Suprapubic skin (tissue), 4 donors: ENCODE measurements around the gene FNDC3A. TPM values are rescaled to one million over a fixed set of nuclear protein-coding genes. Genes with fewer than 3 reads are reported as not detected.
A peak's percentile ranks its signal among the peaks of the same experiment; 100 is the strongest.

ENCODE experiments used
- DNase-seq, 2 donors: peaks; one replicate each; pipeline ENCODE4 v3.0.0-alpha.2; 2019; ENCODE audit warnings: low spot score in 2 of 2
- H3K27ac ChIP-seq: fragments of 200-600 bp; sonication (generic); one replicate; pipeline ENCODE4 v1.5.1; 2019
- H3K27me3 ChIP-seq: fragments of 200-600 bp; sonication (generic); one replicate; pipeline ENCODE4 v1.5.1; 2019
- H3K36me3 ChIP-seq: fragments of 200-600 bp; sonication (generic); one replicate; pipeline ENCODE4 v1.5.1; 2019
- H3K4me1 ChIP-seq: fragments of 200-600 bp; sonication (generic); one replicate; pipeline ENCODE4 v1.5.1; 2019
- H3K4me3 ChIP-seq: fragments of 200-600 bp; sonication (generic); one replicate; pipeline ENCODE4 v1.5.1; 2019; ENCODE audit warnings: mild to moderate bottlenecking
- H3K9me3 ChIP-seq: fragments of 200-600 bp; sonication (generic); one replicate; pipeline ENCODE4 v1.5.1; 2019
- EP300 ChIP-seq: sonication (generic); formaldehyde crosslinking; IDR thresholded peaks from one replicate; pipeline ENCODE4 v1.6.1; 2017; ENCODE audit warnings: antibody characterized with exemption
- POLR2A ChIP-seq, 2 donors: fragments of 450-650 bp; IDR thresholded peaks; one replicate each; pipeline ENCODE4 v1.6.1; 2017; ENCODE audit warnings: antibody characterized with exemption in 2 of 2, mild to moderate bottlenecking in 2 of 2, moderate library complexity in 2 of 2
- POLR2AphosphoS5 ChIP-seq, 3 donors: sonication (generic); formaldehyde crosslinking; IDR thresholded peaks; one replicate each; pipeline ENCODE4 v1.6.1; 2017; ENCODE audit warnings: antibody characterized with exemption in 3 of 3
- WGBS: methylation state at CpG from one replicate; pipeline ENCODE4 v1.1.5; 2018; 5-methylcytosine and 5-hydroxymethylcytosine counted together
- total RNA-seq, 4 donors: library from RNA; depleted of rRNA; stranded (reverse); fragments of >200 nt; gene quantifications; one replicate each; pipeline ENCODE4 v1.1.0, GENCODE V29; 2016
- TF ChIP-seq, protein P1 (sequence below), 2 donors: fragments of 200-600 bp in 1 of 2; fragments of 450-650 bp in 1 of 2; sonication (generic) in 1 of 2; IDR thresholded peaks; one replicate each; pipeline ENCODE4 v1.5.1; 2016 to 2019; ENCODE audit warnings: antibody characterized with exemption in 2 of 2, mild to moderate bottlenecking in 1 of 2, moderate library complexity in 1 of 2

The FNDC3A gene
- total RNA-seq: 10 to 100 TPM; 19.9 to 30.7 (median 24.9) TPM

DNA sequence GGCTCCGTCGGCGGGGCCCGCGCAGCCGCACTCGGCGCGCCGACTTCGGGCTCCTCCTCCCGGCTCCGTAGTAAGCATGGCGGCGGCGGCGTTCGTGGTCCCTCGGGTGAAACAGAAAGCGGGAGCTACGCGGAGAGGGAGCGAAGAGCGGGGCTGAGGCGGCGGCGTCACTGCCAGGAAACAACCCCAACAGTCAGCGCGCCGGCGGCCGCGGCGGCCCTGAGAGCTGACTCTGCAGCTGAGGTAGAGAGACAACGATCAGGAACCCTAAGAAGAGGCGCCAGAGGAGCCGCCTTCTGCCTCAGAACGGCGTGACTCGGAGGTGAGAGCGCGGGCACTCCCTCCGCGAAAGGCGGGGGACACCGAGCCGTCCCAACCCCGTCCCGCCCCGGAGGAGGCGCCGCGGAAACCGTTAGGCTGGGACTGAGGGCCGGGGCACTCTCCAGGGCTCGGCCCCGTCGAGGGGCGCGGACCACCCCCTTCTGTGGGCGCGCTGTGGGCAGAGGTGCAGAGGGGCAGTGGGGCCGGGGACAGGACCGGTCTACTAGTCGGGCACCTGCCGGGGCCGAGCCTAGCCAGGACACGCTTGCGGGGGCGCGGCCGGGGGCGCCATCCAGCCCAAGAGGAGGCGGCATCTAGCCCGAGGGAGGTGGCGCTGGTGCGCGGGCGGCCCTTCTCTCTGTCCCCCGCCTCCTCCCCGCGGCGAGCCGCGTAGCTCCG is at the start of gene FNDC3A:
FNDC3A (plus strand) TSS at position 57 of the 720 bp plus-strand sequence. CDS start 30,279 bp downstream, outside the sequence.
- TF ChIP-seq POLR2AphosphoS5 (IDR thresholded peaks at IDR 0.05) (peak in 1 of 3 donors; percentile 3), EP300 (no peak), POLR2A (IDR thresholded peaks at IDR 0.05) (peak; percentile 14 to 40)
- TF ChIP-seq, protein P1, sequence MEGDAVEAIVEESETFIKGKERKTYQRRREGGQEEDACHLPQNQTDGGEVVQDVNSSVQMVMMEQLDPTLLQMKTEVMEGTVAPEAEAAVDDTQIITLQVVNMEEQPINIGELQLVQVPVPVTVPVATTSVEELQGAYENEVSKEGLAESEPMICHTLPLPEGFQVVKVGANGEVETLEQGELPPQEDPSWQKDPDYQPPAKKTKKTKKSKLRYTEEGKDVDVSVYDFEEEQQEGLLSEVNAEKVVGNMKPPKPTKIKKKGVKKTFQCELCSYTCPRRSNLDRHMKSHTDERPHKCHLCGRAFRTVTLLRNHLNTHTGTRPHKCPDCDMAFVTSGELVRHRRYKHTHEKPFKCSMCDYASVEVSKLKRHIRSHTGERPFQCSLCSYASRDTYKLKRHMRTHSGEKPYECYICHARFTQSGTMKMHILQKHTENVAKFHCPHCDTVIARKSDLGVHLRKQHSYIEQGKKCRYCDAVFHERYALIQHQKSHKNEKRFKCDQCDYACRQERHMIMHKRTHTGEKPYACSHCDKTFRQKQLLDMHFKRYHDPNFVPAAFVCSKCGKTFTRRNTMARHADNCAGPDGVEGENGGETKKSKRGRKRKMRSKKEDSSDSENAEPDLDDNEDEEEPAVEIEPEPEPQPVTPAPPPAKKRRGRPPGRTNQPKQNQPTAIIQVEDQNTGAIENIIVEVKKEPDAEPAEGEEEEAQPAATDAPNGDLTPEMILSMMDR (IDR thresholded peaks at IDR 0.05): no peak
- H3K27ac ChIP-seq: peak within 1 kb of the TSS; percentile 98
- H3K9me3 ChIP-seq: no peaks in the 10 kb centered on the region
- H3K36me3 ChIP-seq: no peaks in the 10 kb centered on the region
- peak; percentile 88 to 90 for DNase-seq
- peaks cover 25% of the 10 kb centered on the region for H3K4me1 ChIP-seq
- H3K4me3 ChIP-seq: peak within 1 kb of the TSS; percentile 91
- H3K27me3 ChIP-seq: no peaks in the 10 kb centered on the region
- WGBS: under 1% methylated on average over 26 of the region's 86 CpGs

- no peaks in the 10 kb centered on the region for H3K36me3 ChIP-seq
- H3K9me3 ChIP-seq: no peaks in the 10 kb centered on the region
- H3K4me3 ChIP-seq: no peak overlapping the region
- TF ChIP-seq EP300 (no peak), POLR2AphosphoS5 (IDR thresholded peaks at IDR 0.05) (no peak), POLR2A (IDR thresholded peaks at IDR 0.05) (no peak)
- TF ChIP-seq, protein P1 (IDR thresholded peaks at IDR 0.05): no peak
- H3K27me3 ChIP-seq: no peaks in the 10 kb centered on the region
- no peak for DNase-seq
- H3K27ac ChIP-seq: no peak overlapping the region
- H3K4me1 ChIP-seq: no peaks in the 10 kb centered on the region
- 82% methylated on average over 5 of the region's 5 CpGs for WGBS
Measured at GRCh38 chr13:48928757-48929430, 46.8 kb upstream of the FNDC3A start.

DNA sequence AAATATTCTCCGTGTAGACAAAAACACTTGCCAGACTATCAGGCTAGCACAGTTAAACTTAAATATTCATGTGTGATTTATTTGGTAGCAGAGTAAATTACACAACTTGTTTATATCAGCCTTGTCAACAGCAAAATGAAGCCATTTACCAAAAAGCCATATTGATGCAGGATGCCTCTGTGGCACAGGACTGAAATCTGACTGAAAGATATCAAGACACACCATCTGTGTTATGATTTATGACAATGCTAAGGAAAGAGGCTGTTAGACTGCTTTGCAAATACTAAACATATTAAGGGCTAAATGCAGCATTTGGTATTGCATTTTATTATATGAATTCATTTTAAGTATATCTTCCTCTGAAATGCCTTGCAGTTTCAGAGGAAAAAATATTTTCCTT is 44.8 kb upstream of the FNDC3A start:
- H3K27me3 ChIP-seq: no peaks in the 10 kb centered on the region
- 35% methylated on average over 1 of the region's 1 CpG for WGBS
- no peak for DNase-seq

GRCh38 chr13:48938308-48938943 is 37.3 kb upstream of the FNDC3A start:
- TF ChIP-seq EP300: no peak
- no peak for TF ChIP-seq POLR2AphosphoS5 (IDR thresholded peaks at IDR 0.05)
- Histone ChIP-seq H3K27me3 (peaks cover 5% of the 10 kb centered on the region), H3K27ac (no peak overlapping the region), H3K4me3 (no peak overlapping the region), H3K36me3 (no peaks in the 10 kb centered on the region), H3K9me3 (no peaks in the 10 kb centered on the region), H3K4me1 (no peaks in the 10 kb centered on the region)
- DNase-seq: no peak

More for the DNA sequence above, 44.8 kb upstream of the FNDC3A start:
- no peak for TF ChIP-seq POLR2A (IDR thresholded peaks at IDR 0.05)
- TF ChIP-seq POLR2AphosphoS5 (IDR thresholded peaks at IDR 0.05): no peak
- TF ChIP-seq, protein P1 (IDR thresholded peaks at IDR 0.05): no peak
- TF ChIP-seq EP300: no peak
- H3K36me3 ChIP-seq: no peaks in the 10 kb centered on the region
- H3K4me3 ChIP-seq: no peak overlapping the region
- no peak overlapping the region for H3K27ac ChIP-seq
- H3K4me1 ChIP-seq: no peaks in the 10 kb centered on the region
- H3K9me3 ChIP-seq: no peaks in the 10 kb centered on the region

DNA sequence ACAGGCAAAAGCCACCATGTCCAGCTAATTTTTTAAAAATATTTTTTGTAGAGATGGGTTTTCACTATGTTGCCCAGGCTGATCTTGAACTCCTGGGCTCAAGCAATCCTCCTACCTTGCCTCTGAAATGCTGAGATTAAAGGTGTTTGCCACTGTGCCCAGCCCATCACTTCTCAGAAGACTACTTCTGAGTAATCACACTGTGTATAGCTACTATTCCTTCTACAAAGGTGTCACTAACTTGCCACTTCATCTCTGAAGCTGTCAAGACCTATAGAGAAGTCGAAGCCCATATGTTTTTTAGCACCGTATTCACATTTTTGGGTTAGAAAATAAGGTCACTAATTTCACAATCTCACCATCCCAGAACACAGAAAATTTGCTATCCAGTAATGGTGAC is 36.0 kb upstream of the FNDC3A start:
- H3K4me1 ChIP-seq: no peaks in the 10 kb centered on the region
- no peaks in the 10 kb centered on the region for H3K9me3 ChIP-seq
- no peaks in the 10 kb centered on the region for H3K36me3 ChIP-seq
- no peak for DNase-seq
- TF ChIP-seq POLR2A (IDR thresholded peaks at IDR 0.05): no peak
- no peak for TF ChIP-seq EP300
- no peak for TF ChIP-seq POLR2AphosphoS5 (IDR thresholded peaks at IDR 0.05)
- TF ChIP-seq, protein P1 (IDR thresholded peaks at IDR 0.05): no peak
- no peak overlapping the region for H3K27ac ChIP-seq
- H3K27me3 ChIP-seq: peaks cover 5% of the 10 kb centered on the region
- 91% methylated on average over 2 of the region's 2 CpGs for WGBS
- no peak overlapping the region for H3K4me3 ChIP-seq
